Keratinocyte (primary cell): ENCODE measurements around the gene SMARCA1. TPM values are rescaled to one million over a fixed set of nuclear protein-coding genes. Genes with fewer than 3 reads are reported as not detected.
"Not testable (repeated sequence)": the region's sequence is repeated elsewhere in the genome, so short reads cannot be mapped to it uniquely, and the experiment has no call there.

Experiments used
- DNase-seq: peaks from one replicate; pipeline ENCODE4 v3.0.0-alpha.2; 2011; ENCODE audit warnings: low read depth, missing footprints, low spot score
- FAIRE-seq: peaks from 2 replicates; lab custom pipeline; 2011; peaks lifted over from hg19 to GRCh38; lab: Jason Lieb, UNC
- H2AFZ ChIP-seq: 2 replicates; pipeline ENCODE4 v1.6.0; 2012; ENCODE audit warnings: low read length, control low read depth, inconsistent platforms; ENCODE audit not compliant: control insufficient read depth
- H3K27ac ChIP-seq: 2 replicates; pipeline ENCODE4 v1.5.1; 2011; ENCODE audit warnings: low read length; ENCODE audit not compliant: control insufficient read depth, insufficient read depth
- H3K27me3 ChIP-seq: 3 replicates; pipeline ENCODE4 v1.6.0; 2011; ENCODE audit warnings: low read length; ENCODE audit not compliant: control insufficient read depth, insufficient read depth; ENCODE audit errors: extremely low read depth
- H3K36me3 ChIP-seq, 2 experiments: 2 replicates in 1 of 2; 3 replicates in 1 of 2; pipeline ENCODE4 v1.5.1; 2011; ENCODE audit warnings: low read length in 2 of 2, mild to moderate bottlenecking in 1 of 2; ENCODE audit not compliant: control insufficient read depth in 2 of 2, insufficient read depth in 2 of 2; ENCODE audit errors: extremely low read depth in 1 of 2
- H3K4me1 ChIP-seq: 3 replicates; pipeline ENCODE4 v1.5.1; 2011; ENCODE audit warnings: low read length; ENCODE audit not compliant: control insufficient read depth, insufficient read depth; ENCODE audit errors: extremely low read depth
- H3K4me2 ChIP-seq: 3 replicates; pipeline ENCODE4 v1.6.0; 2011; ENCODE audit warnings: low read depth, low read length; ENCODE audit not compliant: control insufficient read depth, insufficient read depth; ENCODE audit errors: extremely low read depth
- H3K4me3 ChIP-seq, 3 experiments: fragments of 200-600 bp in 1 of 3; sonication (generic) in 1 of 3; 2 replicates in 2 of 3; 3 replicates in 1 of 3; pipeline ENCODE4 v1.5.1; 2011 to 2016; ENCODE audit warnings: low read length in 3 of 3, mild to moderate bottlenecking in 3 of 3, control low read depth in 2 of 3, inconsistent platforms in 1 of 3, low read depth in 1 of 3, mixed read lengths in 1 of 3, mixed run types in 1 of 3, moderate library complexity in 1 of 3; ENCODE audit not compliant: control insufficient read depth in 2 of 3, insufficient read depth in 2 of 3; ENCODE audit errors: extremely low read depth in 1 of 3
- H3K79me2 ChIP-seq: 2 replicates; pipeline ENCODE4 v1.6.0; 2012; ENCODE audit warnings: low read length; ENCODE audit not compliant: control insufficient read depth, insufficient read depth
- H3K9ac ChIP-seq: 3 replicates; pipeline ENCODE4 v1.6.0; 2011; ENCODE audit warnings: low read length; ENCODE audit not compliant: control insufficient read depth, insufficient read depth; ENCODE audit errors: extremely low read depth
- H3K9me1 ChIP-seq: 3 replicates; pipeline ENCODE4 v1.6.0; 2011; ENCODE audit warnings: low read length; ENCODE audit not compliant: control insufficient read depth, insufficient read depth; ENCODE audit errors: extremely low read depth
- H3K9me3 ChIP-seq: 2 replicates; pipeline ENCODE4 v1.5.1; 2012; ENCODE audit warnings: low read depth, low read length; ENCODE audit not compliant: control insufficient read depth
- H4K20me1 ChIP-seq: 3 replicates; pipeline ENCODE4 v1.6.0; 2011; ENCODE audit warnings: low read length; ENCODE audit not compliant: control insufficient read depth, insufficient read depth; ENCODE audit errors: extremely low read depth
- CTCF ChIP-seq, 3 experiments: IDR thresholded peaks in 1 of 3; conservative IDR thresholded peaks in 1 of 3; optimal IDR thresholded peaks in 1 of 3; 2 replicates in 2 of 3; 3 replicates in 1 of 3; pipeline versions ENCODE3 to v1.5.1; 2011; ENCODE audit warnings: low read length in 3 of 3, mild to moderate bottlenecking in 3 of 3, moderate library complexity in 2 of 3, control low read depth in 1 of 3, inconsistent platforms in 1 of 3; ENCODE audit not compliant: insufficient read depth in 2 of 3; ENCODE audit errors: extremely low read depth in 1 of 3
- EZH2 ChIP-seq: IDR thresholded peaks from one replicate; pipeline ENCODE4 v1.6.1; 2012; ENCODE audit warnings: inconsistent platforms, mild to moderate bottlenecking, low read length, moderate library complexity
- dilution Hi-C: fragments of 300-500 bp; cut with MboI; formaldehyde crosslinking; loops from one replicate; pipeline ENCODE4 v1.7.0; 2020; ENCODE audit warnings: low sequenced_read_pairs; ENCODE audit not compliant: extremely low pct_ligation_motif_present
- polyA plus RNA-seq, 5 experiments: library from polyadenylated mRNA; depleted of rRNA in 3 of 5; stranded (reverse) in 3 of 5; stranded (forward) in 1 of 5; unstranded in 1 of 5; fragments of >200 nt; gene quantifications; 1 replicate in 1 of 5; 2 replicates in 3 of 5; 3 replicates in 1 of 5; pipeline versions ENCODE4 v1.2.1 to v1.2.3, GENCODE V29; 2011 to 2012; ENCODE audit warnings: missing spikeins in 2 of 5, low read depth in 1 of 5, low replicate concordance in 1 of 5

Gene SMARCA1
- polyA plus RNA-seq, 1 donor (not counting 4 experiments of a cell fraction or from before 2014, with no cell fraction given) = 21.6 TPM

GRCh38 chrX:129565046-129565650 is 41.9 kb upstream of the SMARCA1 start:
- DNase-seq (no peak), FAIRE-seq (no peak)
- H3K9me1 ChIP-seq = no peaks in the 10 kb centered on the region
- H3K27ac ChIP-seq = no peak overlapping the region
- no peak overlapping the region for H2AFZ ChIP-seq
- TF ChIP-seq CTCF (optimal IDR thresholded peaks at IDR 0.05 in 1 of 3, IDR thresholded peaks at IDR 0.05 in 1 of 3, conservative IDR thresholded peaks at IDR 0.05 in 1 of 3; ENCODE audit: extremely low read depth in 1 of 3, insufficient read depth in 2 of 3, low read length in 3 of 3) (no peak), EZH2 (no peak)
- no peak overlapping the region for H3K9ac ChIP-seq
- no peaks in the 10 kb centered on the region for H4K20me1 ChIP-seq
- no peaks in the 10 kb centered on the region for H3K9me3 ChIP-seq
- dilution Hi-C loops = no loop called here
- H3K27me3 ChIP-seq = no peaks in the 10 kb centered on the region
- no peak overlapping the region for H3K4me3 ChIP-seq
- H3K4me2 ChIP-seq = no peak overlapping the region
- no peaks in the 10 kb centered on the region for H3K79me2 ChIP-seq
- peaks cover 0 to 4% of the 10 kb centered on the region in 2 experiments for H3K36me3 ChIP-seq
- no peaks in the 10 kb centered on the region for H3K4me1 ChIP-seq

- H3K4me1 ChIP-seq, H3K9me1 ChIP-seq, H3K9me3 ChIP-seq, H4K20me1 ChIP-seq, H2AFZ ChIP-seq, DNase-seq, FAIRE-seq, H3K36me3 ChIP-seq, H3K9ac ChIP-seq, H3K4me2 ChIP-seq, dilution Hi-C loops, H3K79me2 ChIP-seq, H3K27ac ChIP-seq, H3K4me3 ChIP-seq, H3K27me3 ChIP-seq: not testable (repeated sequence)
These were observed 41.1 kb upstream of the SMARCA1 start for GRCh38 chrX:129564345-129564744.

GRCh38 chrX:129561453-129561852 is 38.2 kb upstream of the SMARCA1 start:
- FAIRE-seq (no peak), DNase-seq (no peak)
- no peaks in the 10 kb centered on the region for H3K9me3 ChIP-seq
- no peaks in the 10 kb centered on the region for H3K4me1 ChIP-seq
- H3K27ac ChIP-seq = no peak overlapping the region
- H3K9me1 ChIP-seq = no peaks in the 10 kb centered on the region
- no peak for TF ChIP-seq EZH2
- no peak for TF ChIP-seq CTCF (optimal IDR thresholded peaks at IDR 0.05 in 1 of 3, IDR thresholded peaks at IDR 0.05 in 1 of 3, conservative IDR thresholded peaks at IDR 0.05 in 1 of 3; ENCODE audit: extremely low read depth in 1 of 3, insufficient read depth in 2 of 3, low read length in 3 of 3)
- no peaks in the 10 kb centered on the region for H3K79me2 ChIP-seq
- peaks cover 0 to 4% of the 10 kb centered on the region in 2 experiments for H3K36me3 ChIP-seq
- no peak overlapping the region for H3K9ac ChIP-seq
- H3K4me3 ChIP-seq = no peak overlapping the region
- H3K27me3 ChIP-seq = no peaks in the 10 kb centered on the region
- H2AFZ ChIP-seq = no peak overlapping the region
- dilution Hi-C loops = no loop called here
- H4K20me1 ChIP-seq = no peaks in the 10 kb centered on the region
- H3K4me2 ChIP-seq = no peak overlapping the region
